ENCODE results near the gene COMT. TPM values are rescaled to one million over a fixed set of nuclear protein-coding genes. Genes with fewer than 3 reads are reported as not detected.

The COMT gene
- total RNA-seq, 1 experiment from 2014 or later: 108 TPM

DNA sequence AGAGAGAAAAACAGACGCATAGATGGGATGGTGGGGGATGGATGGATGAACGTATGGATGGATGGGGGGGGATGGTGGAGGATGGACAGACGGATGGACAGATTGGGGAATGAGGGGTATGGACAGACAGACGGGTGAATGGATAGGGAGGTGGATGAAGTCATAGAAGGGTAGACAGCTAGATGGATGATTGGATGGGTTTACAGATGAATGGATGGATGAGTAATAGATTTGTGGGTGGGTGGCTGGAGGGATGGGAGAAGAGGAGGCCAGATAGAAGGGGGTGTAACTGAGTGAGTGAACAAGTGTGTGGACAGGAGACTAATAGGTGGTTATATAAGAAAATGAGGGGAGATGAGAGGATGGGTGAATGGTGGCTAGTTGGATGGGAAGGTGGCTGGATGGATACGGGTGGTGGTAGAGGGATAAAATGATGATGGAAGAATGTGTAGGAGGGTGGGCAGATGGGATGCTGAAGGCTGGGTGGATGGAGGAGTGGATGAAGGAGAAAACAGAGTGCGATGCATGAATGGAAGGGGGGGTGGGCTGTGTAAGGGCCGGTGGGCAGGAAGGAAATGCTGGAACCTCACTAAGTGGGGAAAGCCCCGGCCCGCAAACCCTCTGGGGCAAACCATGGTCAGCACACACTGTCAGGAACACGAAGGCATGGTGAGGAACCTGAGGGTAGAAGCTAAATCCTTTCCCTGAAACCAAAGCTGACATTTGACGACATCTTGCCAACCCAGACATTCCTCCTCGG is 53.5 kb downstream of the COMT start:
- in situ Hi-C loops (cut with HindIII; ENCODE audit: low pct_unique_long_range_greater_than_20kb, low sequenced_read_pairs): no loop called here
- intact Hi-C loops (cut with micrococcal nuclease; ENCODE audit: unreplicated experiment): no loop called here
- H3K27me3 ChIP-seq (ENCODE audit: control insufficient read depth, insufficient read depth, low read length): no peaks in the 10 kb centered on the region
- DNase-seq (ENCODE audit: low read depth, low spot score) (no peak), ATAC-seq (no peak)
- TF ChIP-seq CTCF (IDR thresholded peaks at IDR 0.05) (no peak), REST (IDR thresholded peaks at IDR 0.05; ENCODE audit: insufficient read depth in 1 of 2, low read depth in 2 of 2, low read length in 1 of 2) (no peak), SIN3A (IDR thresholded peaks at IDR 0.05; ENCODE audit: borderline replicate concordance, insufficient read depth, low read depth, low read length) (no peak), TCF7L2 (IDR thresholded peaks at IDR 0.05; ENCODE audit: low read depth, low read length) (no peak), POLR2AphosphoS5 (IDR thresholded peaks at IDR 0.05; ENCODE audit: low read depth, low read length) (no peak)
- ChIA-PET POLR2A (no interaction called here), CTCF (no interaction called here)
- 0 out of 2 replicates have a peak, but pooled peaks cover 3% of the 10 kb centered on the region for H3K4me1 ChIP-seq (ENCODE audit: control insufficient read depth, insufficient read depth, low read length)
- no TSS peak for BruUV-seq (replicated peaks)
- H3K36me3 ChIP-seq (ENCODE audit: control insufficient read depth, insufficient read depth, low read length): no peaks in the 10 kb centered on the region
- no peak overlapping the region for H3K4me3 ChIP-seq (ENCODE audit: low read depth in 2 of 2, low read length in 2 of 2)
- H3K27ac ChIP-seq (ENCODE audit: low read length): no peak overlapping the region
- no peaks in the 10 kb centered on the region for H3K9me3 ChIP-seq (ENCODE audit: control insufficient read depth, insufficient read depth, low read depth, low read length)

- intact Hi-C loops (cut with micrococcal nuclease; ENCODE audit: unreplicated experiment) (no loop called here), in situ Hi-C loops (cut with HindIII; ENCODE audit: low pct_unique_long_range_greater_than_20kb, low sequenced_read_pairs) (no loop called here)
- CTCF ChIA-PET: no interaction called here
- H3K27ac ChIP-seq (ENCODE audit: low read length): no peak overlapping the region
- POLR2A ChIA-PET: no interaction called here
- DNase-seq (ENCODE audit: low read depth, low spot score) (no peak), ATAC-seq (no peak)
- no peaks in the 10 kb centered on the region for H3K36me3 ChIP-seq (ENCODE audit: control insufficient read depth, insufficient read depth, low read length)
- TF ChIP-seq SIN3A (IDR thresholded peaks at IDR 0.05; ENCODE audit: borderline replicate concordance, insufficient read depth, low read depth, low read length) (no peak), REST (IDR thresholded peaks at IDR 0.05; ENCODE audit: insufficient read depth in 1 of 2, low read depth in 2 of 2, low read length in 1 of 2) (no peak), POLR2AphosphoS5 (IDR thresholded peaks at IDR 0.05; ENCODE audit: low read depth, low read length) (no peak), TCF7L2 (IDR thresholded peaks at IDR 0.05; ENCODE audit: low read depth, low read length) (no peak), CTCF (IDR thresholded peaks at IDR 0.05) (no peak)
- no peak overlapping the region for H3K4me3 ChIP-seq (ENCODE audit: low read depth in 2 of 2, low read length in 2 of 2)
- H3K4me1 ChIP-seq (ENCODE audit: control insufficient read depth, insufficient read depth, low read length): 0 out of 2 replicates have a peak, but pooled peaks cover 3% of the 10 kb centered on the region
- no TSS peak for BruUV-seq (replicated peaks)
- no peaks in the 10 kb centered on the region for H3K9me3 ChIP-seq (ENCODE audit: control insufficient read depth, insufficient read depth, low read depth, low read length)
- H3K27me3 ChIP-seq (ENCODE audit: control insufficient read depth, insufficient read depth, low read length): no peaks in the 10 kb centered on the region
Measured at GRCh38 chr22:19995611-19996339, 54.2 kb downstream of the COMT start.

All from Panc1 (cell line).